ENCODE data around the gene ENGASE. TPM values are rescaled to one million over a fixed set of nuclear protein-coding genes. Genes with fewer than 3 reads are reported as not detected.

ENGASE gene
- total RNA-seq, 1 experiment from 2014 or later, result 8.8 TPM

DNA sequence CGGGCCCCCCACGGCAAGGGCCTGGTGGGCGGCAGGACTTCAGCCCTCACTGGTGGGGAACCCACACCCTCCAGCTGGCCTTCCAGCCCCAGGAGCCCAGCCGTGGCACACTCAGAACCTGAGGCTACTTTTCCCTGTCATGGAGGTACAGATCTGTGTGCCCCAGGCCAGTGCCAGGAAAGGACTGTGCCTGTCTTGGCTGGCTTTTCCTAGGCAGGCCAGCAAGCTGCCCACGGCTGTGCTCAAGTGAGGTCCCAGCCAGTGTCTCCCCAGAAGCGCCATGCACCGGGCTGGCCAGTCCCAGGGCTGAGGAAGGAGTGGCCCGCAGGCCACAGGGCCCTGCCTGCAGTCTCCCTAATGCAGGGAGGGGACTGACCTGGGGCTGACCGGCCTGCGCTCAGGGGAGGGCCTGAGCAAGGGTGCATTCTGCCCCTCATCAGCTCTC lies 16.6 kb downstream of the ENGASE start:
- DNase-seq (ENCODE audit: low spot score), result no peak

GRCh38 chr17:79092567-79092966 lies 17.9 kb downstream of the ENGASE start:
- no peak for DNase-seq (ENCODE audit: low spot score)

DNA sequence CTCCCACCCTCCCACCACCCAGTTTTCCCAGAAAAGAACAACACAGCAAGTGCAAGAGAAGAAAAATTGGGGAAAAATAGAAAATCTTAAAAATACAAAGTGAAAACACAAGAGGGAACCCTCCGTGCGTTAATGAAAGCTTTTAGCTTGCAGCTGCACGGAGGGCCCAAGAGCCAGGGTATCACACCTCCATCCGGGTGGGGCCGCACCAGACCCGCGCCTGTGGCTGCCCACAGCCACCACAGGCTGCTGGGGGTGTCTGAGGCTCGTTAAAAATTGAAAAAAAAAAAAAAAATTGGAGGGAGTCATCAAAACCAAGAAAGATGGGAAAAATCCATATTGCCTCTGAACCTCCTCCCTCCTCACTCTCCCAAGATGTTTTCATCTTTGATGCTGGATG lies 18.6 kb downstream of the ENGASE start:
- DNase-seq (ENCODE audit: low spot score), result no peak

DNA sequence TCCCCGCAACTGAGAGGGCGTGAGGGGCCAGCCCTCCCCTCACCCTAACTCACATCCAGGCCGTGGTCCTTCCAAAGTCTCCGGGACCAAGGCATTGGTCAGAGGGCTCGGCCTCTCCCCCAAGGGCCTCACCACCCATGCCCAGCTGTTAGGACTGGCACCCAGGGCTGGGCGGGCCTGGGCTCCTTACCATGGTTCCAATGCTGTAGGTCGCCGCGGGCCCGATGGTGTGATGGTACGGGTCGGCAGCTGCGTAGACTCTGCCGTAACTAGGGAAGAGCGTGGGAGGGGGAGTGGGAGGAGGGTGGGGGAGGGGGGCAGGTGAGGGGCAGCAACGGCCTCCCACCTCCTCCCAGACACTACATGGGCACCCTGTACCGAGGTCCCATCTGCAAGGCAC lies 19.6 kb downstream of the ENGASE start:
- no peak for DNase-seq (ENCODE audit: low spot score)

- peak; percentile 33 for DNase-seq (ENCODE audit: low spot score)
Observed at GRCh38 chr17:79095345-79096055, 20.9 kb downstream of the ENGASE start.

GRCh38 chr17:79096477-79096876 lies 21.9 kb downstream of the ENGASE start:
- no peak for DNase-seq (ENCODE audit: low spot score)

- no peak for DNase-seq (ENCODE audit: low spot score)
Observed at GRCh38 chr17:79097226-79098055, 22.8 kb downstream of the ENGASE start.

DNA sequence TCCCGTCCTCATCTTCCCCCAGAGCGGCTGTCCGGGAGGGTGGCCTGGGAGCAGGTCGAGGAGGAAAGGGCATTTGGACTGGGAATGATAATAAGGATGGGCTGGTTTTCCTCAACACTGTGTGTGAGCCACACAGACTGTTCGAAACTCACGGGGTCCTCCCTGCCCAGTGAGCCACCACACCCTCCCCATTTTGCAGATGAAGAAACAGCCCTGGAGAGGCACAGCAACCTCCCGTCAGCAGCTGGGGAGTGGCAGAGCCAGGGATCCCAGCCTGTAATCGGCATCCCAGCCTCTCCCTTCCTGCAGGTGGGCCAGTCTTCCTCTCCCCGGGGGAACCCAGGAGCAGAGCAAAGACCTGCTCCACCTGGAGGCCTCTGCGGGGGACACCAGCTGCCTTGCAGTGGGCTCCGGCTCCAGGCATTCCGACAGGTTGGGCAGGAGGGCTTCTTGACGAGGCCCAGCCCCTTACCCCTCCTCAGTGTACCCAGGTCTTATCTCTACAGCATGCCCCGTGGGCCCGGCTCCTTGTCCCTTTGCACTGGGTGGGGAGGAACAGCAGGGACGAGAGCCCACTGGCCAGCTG lies 23.8 kb downstream of the ENGASE start:
- no peak for DNase-seq (ENCODE audit: low spot score)

DNA sequence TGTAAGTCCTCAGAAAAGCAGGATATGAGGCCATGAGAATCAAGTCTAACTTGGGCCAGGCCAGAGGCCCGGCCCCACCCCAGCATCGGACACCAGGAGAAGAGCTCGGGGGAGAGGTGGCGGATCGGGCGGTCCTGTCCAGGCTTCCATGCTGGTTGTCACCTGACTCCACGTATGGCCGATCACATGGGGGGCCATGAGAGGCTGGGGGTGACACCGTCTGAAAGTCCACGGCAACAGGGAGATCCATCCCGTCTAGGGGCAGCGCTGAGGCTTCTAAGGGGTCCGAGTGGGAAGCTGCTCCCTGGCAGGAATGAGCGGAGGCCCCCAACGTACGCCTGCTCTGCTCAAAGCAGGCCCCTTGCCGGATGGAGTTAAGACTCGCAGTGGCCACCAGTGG lies 25.8 kb downstream of the ENGASE start:
- DNase-seq (ENCODE audit: low spot score), result no peak

- no peak for DNase-seq (ENCODE audit: low spot score)
Observed at GRCh38 chr17:79101111-79101673, 26.6 kb downstream of the ENGASE start.

DNA sequence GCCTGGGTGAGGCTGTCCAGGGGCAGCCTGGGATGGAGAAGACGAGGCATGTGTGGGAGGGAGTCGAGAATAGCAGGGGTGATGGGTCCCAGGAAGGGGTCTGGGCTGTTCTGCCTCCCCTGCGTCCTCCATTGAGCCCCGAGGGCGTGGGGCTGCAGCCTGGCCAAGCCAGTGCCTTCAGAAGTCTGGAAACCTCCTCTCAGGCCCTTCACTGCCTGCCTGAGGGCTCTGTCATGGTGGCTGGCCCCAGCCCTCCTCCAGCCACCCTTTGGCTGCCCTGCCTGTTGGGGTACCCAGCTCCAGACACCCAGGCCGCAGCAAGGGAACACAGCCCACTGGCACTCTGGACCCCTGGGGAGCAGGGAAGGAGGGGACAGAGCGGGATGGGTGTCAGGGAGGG lies 27.6 kb downstream of the ENGASE start:
- no peak for DNase-seq (ENCODE audit: low spot score)

DNA sequence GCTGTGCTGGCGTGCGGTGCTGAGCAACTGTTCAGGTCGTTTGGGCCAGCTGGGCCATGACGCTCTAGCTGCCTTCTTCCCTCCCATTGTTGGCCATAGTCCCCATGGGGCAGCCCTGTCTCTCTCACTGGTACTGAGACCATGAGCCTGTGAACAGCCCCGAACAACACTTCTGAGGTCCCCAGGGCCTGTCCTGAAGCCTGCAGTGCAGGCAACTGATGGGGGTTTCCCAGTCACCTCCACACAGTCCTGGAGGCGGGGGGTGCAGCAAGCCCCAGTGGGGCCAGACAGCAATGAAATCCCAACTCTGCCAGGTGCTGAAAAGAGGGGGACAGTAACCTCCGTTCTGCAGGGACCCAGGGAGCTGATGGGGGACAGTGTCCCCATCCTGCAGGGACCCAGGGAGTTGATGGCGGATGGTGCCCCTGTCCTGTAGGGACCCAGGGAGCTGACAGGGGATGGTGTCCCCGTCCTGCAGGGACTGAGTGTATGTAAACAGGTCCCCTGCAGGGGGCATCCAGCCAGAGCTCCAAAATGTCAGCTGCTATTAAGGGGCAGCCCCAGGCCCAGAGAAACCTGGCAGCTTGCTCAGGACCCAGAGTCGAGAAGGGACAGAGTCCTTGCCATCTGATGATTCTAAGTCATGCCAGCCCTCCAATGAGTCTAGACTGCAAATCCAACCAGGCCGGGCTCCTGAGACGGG lies 30.4 kb downstream of the ENGASE start:
- DNase-seq (ENCODE audit: low spot score), result no peak

DNA sequence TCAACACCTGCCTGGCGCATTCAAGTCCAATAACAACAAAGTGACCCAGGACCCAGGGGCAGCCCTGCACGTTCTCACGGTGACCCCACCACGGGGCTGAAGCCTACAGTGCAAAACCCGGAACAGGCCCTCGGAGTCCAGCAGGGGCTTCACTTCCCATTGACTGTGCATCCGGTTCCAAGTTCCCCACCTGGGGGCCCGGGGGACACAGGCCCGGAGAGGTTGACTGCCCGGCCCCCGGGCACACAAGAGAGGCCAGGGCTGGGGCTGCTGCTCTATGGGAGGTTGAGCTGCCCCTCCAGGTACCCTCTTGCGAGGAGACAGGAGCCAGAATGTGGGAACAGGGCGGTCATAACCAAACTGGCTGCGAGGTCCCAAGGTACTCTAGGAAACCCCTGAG lies 31.3 kb downstream of the ENGASE start:
- no peak for DNase-seq (ENCODE audit: low spot score)

GRCh38 chr17:79106958-79107357 lies 32.3 kb downstream of the ENGASE start:
- DNase-seq (ENCODE audit: low spot score), result no peak

- DNase-seq (ENCODE audit: low spot score), result no peak
Observed at GRCh38 chr17:79107499-79108231, 33.0 kb downstream of the ENGASE start.

DNA sequence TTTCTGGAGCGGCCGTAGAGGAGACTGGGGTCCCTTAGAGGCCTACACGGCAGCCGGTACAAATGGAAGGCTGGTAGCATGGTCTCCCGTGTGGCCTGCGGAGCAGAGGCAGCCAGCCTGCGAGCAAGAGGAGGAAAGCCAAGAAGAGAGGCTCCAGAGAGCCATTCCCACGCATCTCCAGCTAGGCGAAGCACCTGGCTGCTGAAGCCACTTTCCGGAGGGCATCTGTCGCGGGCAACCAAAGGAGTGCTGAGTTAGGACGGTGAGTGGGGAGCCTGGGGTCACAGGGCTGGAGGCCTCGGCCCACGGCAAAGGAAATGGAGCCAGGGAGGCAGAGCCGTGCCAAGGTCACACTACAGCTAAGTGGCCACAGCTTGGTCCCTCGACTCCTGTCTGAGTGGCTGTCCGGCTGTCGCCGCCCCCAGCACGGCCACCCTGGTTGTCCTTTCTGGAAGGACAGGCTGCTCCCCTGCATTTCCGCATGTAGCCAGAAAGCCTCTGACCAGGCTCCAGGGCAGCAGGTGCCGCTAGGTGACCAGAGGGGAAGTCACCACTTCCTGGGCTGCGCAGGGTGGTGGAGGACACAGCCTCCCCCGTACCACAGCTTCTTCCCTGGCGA lies 33.7 kb downstream of the ENGASE start:
- DNase-seq (ENCODE audit: low spot score), result no peak

DNA sequence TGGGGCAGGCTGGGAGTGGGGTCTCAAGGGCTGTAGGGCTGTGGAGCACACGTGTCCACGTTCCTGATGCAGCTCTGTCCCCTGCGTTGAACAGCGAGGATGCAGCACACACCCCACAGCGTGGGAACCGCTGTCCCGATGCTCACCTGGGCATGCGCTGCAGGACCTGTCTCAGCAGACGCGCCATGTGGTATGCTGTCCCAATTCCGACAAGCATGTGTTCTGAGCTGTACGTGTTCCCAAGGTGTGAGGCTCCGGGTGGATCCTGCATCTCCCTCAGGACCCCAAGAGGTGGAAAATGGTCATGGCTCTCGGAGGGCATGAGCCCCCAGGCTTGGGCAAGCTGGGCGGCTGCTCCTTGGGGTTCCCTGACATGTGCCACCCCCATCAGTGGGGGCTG lies 34.2 kb downstream of the ENGASE start:
- no peak for DNase-seq (ENCODE audit: low spot score)

GRCh38 chr17:79109584-79109983 lies 35.0 kb downstream of the ENGASE start:
- peak; percentile 15 for DNase-seq (ENCODE audit: low spot score)

GRCh38 chr17:79111097-79111496 lies 36.5 kb downstream of the ENGASE start:
- no peak for DNase-seq (ENCODE audit: low spot score)

GRCh38 chr17:79112471-79112870 lies 37.8 kb downstream of the ENGASE start:
- no peak for DNase-seq (ENCODE audit: low spot score)

Data from A172 (cell line).